ENCODE data around the gene TAF5L.
"Not testable (repeated sequence)": the region's sequence is repeated elsewhere in the genome, so short reads cannot be mapped to it uniquely, and the experiment has no call there.

Gene TAF5L

GRCh38 chr1:229645324-229645993 lies 19.5 kb upstream of the TAF5L start:
- intact Hi-C loops (cut with DNase I): no loop called here
- no peak for DNase-seq

GRCh38 chr1:229643996-229644745 lies 18.2 kb upstream of the TAF5L start:
- DNase-seq: peak in 1 of 42 donors; percentile 34
- intact Hi-C loops (cut with DNase I): no loop called here

DNA sequence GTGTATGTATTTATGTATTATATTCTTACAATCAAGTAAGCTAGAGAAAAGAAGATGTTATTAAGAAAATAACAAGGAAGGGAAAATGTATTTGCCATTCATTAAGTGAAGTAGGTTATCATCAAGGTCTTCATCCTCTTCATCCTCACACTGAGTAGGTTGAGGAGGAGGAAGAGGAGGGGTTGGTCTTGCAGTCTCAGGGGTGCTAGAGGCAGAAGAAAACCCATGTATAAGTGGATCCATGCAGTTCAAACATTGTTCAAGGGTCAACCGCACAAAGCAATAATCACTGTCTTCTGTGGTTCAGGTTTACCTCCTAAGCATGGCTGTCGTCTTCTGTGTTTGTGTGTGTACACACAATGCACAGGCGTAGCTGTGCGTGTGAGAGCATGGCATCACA lies 17.0 kb upstream of the TAF5L start:
- DNase-seq: peak in 1 of 42 donors; percentile 7
- intact Hi-C loops (cut with DNase I): no loop called here

- intact Hi-C loops (cut with DNase I): no loop called here
- DNase-seq: peak in 1 of 42 donors; percentile 9
Measured at GRCh38 chr1:229642376-229642775, 16.5 kb upstream of the TAF5L start.

GRCh38 chr1:229641306-229641705 lies 15.4 kb upstream of the TAF5L start:
- peak in 1 of 42 donors; percentile 8 for DNase-seq
- intact Hi-C loops (cut with DNase I): no loop called here

- intact Hi-C loops (cut with DNase I): no loop called here
- DNase-seq: peak in 1 of 42 donors; percentile 36
Measured at GRCh38 chr1:229640455-229640854, 14.5 kb upstream of the TAF5L start.

DNA sequence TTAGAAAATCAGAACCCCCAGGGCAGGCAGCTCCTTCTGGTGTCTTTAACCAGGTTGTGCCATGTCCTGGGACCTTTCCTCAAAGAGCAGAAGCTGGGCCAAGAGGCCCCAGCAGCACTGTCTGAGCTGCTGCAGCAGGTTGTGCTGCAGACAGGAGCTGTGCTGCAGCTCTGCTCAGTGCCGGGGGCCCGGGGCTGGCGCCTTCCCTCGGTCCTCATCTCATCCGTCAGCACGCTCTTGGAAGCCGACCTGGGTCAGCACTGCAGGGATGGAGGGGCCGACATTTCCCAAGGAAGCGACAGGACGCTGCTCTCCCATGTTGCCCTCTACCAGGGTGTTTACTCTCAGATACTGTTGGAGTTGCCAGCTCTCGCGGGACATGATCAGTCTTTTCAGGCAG lies 11.8 kb upstream of the TAF5L start:
- intact Hi-C loops (cut with DNase I): no loop called here
- no peak for DNase-seq

- DNase-seq: no peak
- intact Hi-C loops (cut with DNase I): no loop called here
Measured at GRCh38 chr1:229636042-229636441, 10.1 kb upstream of the TAF5L start.

DNA sequence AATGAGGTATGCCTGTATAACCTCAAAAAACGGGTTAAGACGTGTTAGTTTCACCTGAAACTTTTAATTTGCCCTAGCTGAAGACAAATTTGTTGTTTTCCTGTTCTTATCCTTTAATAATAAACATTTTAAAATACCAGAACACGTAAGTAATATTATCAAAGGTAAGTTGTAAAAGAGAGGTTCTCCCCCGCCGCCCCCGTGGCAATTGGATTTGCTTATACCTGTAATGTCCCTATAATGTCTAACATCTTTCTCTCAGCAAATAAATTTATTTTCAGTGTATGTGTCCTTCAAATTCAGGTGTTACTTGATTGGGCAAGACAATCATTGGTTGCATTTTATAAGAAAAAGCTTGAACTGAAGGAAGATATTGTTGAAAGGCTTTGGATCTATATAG lies 6.0 kb upstream of the TAF5L start:
- intact Hi-C loops (cut with DNase I): no loop called here
- DNase-seq: no peak

- intact Hi-C loops (cut with DNase I): no loop called here
- DNase-seq: no peak
Measured at GRCh38 chr1:229631148-229631547, 5.2 kb upstream of the TAF5L start.

- intact Hi-C loops (cut with DNase I): no loop called here
- no peak for DNase-seq
Measured at GRCh38 chr1:229629261-229629660, 3.3 kb upstream of the TAF5L start.

DNA sequence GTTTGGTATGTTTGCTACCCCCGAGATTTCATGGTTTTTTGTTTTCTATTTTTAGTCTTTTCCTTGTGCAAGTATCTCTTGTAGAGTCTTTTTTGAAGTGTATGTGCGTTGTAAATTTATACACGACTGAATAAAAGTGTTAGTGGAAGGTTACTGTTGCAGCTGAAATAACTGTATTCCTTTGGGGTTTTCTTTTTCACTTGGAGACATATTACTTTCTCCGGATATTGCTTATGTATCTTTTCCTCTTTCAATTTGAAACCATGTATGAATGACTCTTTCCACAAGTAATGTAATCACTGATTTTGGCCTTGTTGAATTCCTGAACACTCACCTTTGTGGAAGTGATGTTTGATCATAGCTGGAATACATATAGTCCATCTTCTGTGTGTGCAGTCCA lies 1.1 kb upstream of the TAF5L start:
- intact Hi-C loops (cut with DNase I): no loop called here
- no peak for DNase-seq

DNA sequence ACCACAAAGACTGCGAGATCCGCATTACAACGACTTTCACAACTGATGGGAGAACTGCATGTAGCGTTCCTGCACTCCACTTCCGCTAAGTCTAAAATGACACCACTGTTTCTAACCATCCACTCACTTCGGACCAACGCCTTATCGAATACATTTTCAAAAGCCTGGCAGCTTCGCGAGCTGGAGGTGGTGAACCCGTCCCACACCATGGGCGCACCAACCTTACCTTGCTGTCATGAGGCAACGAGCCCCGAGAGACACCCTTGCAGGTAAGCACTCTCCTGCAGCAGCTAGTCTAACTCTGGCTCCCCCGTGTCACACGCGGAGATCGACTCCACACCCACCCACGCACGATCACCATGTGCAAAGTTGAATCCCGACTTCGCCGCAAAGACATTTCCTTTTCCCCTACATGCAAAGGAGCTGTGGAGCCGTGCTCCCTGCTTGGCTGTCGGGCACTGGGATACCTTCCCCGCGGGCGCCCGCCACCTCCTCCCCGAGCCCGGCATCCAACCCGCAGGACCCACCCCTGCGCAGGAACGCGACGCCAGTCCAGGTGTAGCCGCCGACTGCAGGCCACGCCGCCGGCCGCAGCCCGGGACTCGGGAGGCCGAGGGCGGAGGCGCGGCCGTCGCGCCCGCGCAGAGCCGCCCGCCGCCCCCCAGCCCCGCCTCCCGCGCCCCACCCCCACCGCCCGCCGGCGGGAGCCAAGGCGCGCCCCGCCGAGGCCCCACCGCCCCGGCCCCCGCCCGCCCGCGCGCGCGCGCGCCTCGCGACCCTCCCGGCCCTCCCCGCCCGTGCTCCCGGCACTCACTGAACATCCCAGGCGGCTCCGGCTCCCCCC lies 629 bp downstream of the TAF5L start:
- DNase-seq: peak in 39 of 42 donors; percentile 19 to 80 (median 51)
- intact Hi-C loops (cut with DNase I): loop anchor here (1.0 kb wide), 1 partner anchor 66 kb away; no protein-coding TSS in a partner anchor

DNA sequence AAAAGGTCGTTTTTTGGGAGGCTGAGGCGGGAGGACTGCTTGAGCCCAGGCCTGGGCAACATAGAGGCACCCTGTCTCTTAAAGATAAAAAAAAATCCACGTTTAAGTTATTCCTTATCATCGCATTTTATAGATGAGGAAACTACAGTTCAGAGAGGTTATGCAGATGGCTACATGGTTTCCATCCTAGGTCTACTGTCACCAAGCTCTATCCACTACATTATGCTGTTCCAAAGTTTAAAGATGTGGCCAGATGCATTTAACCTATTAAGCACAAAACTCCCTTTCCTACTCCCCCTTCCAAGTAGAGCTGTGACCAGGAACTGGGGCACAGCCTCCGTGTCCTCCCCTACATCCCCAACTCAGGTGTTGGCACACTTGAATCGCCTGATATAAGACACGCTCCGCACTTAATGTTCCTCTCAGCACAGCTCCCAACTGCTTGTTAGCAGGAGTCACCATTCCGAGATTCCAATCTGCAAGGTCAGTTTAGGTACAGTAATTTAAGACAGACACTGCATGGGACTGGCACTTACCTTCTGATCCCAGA lies 1.3 kb downstream of the TAF5L start:
- DNase-seq: no peak
- intact Hi-C loops (cut with DNase I): loop anchor here (1.0 kb wide), 1 partner anchor 65 kb away; no protein-coding TSS in a partner anchor

GRCh38 chr1:229623838-229624237 lies 2.1 kb downstream of the TAF5L start:
- DNase-seq: no peak
- intact Hi-C loops (cut with DNase I): no loop called here

GRCh38 chr1:229623225-229623624 lies 2.7 kb downstream of the TAF5L start:
- DNase-seq: no peak
- intact Hi-C loops (cut with DNase I): no loop called here

DNA sequence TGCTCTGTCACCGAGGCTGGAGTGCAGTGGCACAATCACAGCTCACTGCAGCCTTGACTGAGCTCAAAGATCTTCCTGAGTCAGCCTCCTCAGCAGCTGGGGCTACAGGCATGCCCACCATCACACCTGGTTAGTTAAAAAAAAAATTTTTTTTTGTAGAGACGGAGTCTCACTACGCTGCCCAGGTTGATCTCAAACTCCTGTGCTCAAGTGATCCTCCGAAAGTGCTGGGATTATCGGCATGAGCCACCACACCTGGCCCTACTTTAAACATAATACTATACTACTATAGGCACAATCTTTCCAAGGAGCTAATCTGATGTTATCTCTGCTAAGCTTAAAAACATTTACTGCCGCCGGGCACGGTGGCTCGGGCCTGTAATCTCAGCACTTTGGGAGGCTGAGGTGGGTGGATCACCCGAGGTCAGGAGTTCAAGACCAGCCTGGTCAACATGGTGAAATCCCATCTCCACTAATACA lies 3.2 kb downstream of the TAF5L start:
- DNase-seq; intact Hi-C loops (cut with DNase I): not testable (repeated sequence)

DNA sequence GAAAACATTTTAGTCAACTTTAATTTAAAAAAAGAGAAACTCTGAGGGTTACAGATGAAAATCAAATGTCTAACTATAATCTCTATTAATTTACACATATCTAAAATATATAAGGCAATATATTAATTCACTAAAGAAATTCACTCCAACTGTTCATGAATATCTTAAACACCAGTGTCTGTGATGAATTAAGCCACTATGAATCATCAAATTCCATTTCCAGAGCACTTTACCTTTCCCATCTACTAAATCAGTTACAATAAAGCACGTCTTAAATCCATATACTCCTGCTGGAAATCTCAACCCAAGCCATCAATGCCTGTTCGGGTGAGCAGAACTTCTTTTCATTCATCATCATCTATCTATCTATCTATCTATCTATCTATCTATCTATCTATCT lies 4.3 kb downstream of the TAF5L start:
- intact Hi-C loops (cut with DNase I): no loop called here
- no peak for DNase-seq

DNA sequence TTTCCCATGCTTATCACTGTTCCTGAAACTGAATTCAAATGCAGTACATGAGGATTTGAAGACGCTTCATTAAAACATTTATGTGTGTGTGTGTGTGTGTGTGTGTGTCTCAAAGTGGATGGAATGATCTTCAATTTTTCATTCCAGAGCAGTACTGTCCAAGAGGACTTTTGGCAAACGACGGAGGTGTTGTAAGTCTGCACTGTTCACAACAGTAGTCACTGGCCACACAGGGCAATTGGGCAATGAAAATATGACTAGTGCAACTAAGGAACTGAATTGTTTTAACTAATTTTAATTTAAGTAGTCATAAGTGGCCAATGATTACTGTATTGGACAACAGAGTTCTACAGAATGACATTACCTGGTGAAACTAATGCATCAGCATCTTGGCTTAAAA lies 5.0 kb downstream of the TAF5L start:
- no peak for DNase-seq
- intact Hi-C loops (cut with DNase I): no loop called here
